AG09309 (cell line): ENCODE results near the gene CHD6.

Source experiments
- DNase-seq: peaks from one replicate; pipeline ENCODE4 v3.0.0-alpha.2; 2010; ENCODE audit warnings: low read depth
- H3K4me3 ChIP-seq: 2 replicates; pipeline ENCODE4 v1.5.1; 2011; ENCODE audit warnings: mild to moderate bottlenecking, low read depth, low read length, moderate library complexity; ENCODE audit not compliant: control insufficient read depth
- TF ChIP-seq, protein P1 (sequence below): IDR thresholded peaks from 2 replicates; pipeline ENCODE4 v1.5.1; 2011; ENCODE audit warnings: mild to moderate bottlenecking, low read depth, low read length, inconsistent platforms; ENCODE audit not compliant: insufficient read depth, control insufficient read depth; ENCODE audit errors: missing control alignments

CHD6 gene

GRCh38 chr20:41377275-41377674 is 240.9 kb downstream of the CHD6 start:
- DNase-seq, result no peak
- H3K4me3 ChIP-seq, result no peak overlapping the region
- TF ChIP-seq, protein P1, sequence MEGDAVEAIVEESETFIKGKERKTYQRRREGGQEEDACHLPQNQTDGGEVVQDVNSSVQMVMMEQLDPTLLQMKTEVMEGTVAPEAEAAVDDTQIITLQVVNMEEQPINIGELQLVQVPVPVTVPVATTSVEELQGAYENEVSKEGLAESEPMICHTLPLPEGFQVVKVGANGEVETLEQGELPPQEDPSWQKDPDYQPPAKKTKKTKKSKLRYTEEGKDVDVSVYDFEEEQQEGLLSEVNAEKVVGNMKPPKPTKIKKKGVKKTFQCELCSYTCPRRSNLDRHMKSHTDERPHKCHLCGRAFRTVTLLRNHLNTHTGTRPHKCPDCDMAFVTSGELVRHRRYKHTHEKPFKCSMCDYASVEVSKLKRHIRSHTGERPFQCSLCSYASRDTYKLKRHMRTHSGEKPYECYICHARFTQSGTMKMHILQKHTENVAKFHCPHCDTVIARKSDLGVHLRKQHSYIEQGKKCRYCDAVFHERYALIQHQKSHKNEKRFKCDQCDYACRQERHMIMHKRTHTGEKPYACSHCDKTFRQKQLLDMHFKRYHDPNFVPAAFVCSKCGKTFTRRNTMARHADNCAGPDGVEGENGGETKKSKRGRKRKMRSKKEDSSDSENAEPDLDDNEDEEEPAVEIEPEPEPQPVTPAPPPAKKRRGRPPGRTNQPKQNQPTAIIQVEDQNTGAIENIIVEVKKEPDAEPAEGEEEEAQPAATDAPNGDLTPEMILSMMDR, result no peak

GRCh38 chr20:41376349-41376748 is 241.8 kb downstream of the CHD6 start:
- TF ChIP-seq, protein P1, result no peak
- no peak overlapping the region for H3K4me3 ChIP-seq
- DNase-seq, result no peak

- no peak overlapping the region for H3K4me3 ChIP-seq
- DNase-seq, result no peak
- TF ChIP-seq, protein P1, result no peak
These were observed 242.3 kb downstream of the CHD6 start for GRCh38 chr20:41375846-41376245.

DNA sequence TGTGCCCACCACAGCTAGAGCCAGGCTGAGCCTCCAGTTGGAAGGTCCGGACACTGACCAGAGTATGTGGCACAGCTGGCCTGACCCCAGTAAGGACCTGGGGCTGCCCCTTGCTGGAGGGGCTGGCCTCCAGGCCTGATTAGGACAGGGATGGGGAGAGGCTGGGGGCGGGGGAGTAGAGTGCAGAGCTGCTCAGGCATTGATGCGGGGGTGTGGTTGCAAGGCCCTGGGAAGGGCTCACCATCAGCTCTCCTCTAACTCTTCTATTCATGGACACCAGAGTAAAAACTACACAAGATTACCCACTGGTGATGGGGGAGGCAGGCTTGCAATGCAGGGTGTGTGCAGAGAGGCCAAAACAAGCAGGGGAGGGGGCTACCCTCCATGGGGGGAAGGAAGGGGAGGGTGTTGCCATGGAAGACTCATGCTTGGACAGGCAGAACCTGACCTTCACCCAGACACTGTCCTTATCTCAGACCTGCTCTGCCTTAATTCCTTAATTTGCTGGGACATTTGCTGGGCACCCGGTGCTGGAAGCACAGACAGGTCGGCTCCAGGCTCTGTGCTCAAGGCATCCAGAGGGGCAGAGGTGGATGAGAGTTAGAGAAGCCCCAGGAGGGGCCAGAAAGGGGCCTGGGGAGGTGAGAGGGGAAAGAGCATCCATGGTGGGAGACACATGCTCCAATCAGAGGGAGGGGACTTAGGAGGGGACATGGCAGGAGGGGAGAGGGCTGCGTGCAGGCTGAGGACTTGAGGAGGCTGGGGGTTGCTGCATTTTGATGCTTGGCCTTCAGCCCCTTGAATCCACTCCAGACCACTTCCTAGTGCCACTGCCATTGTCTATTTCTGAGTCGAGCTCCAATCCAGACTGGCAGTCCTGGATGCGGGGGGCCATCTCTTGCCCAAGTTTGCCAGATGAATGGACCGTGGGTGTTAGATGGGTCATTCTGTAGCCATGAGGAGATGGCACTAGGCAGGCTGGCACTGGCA is 244.0 kb downstream of the CHD6 start:
- no peak overlapping the region for H3K4me3 ChIP-seq
- TF ChIP-seq, protein P1, result no peak
- no peak for DNase-seq

DNA sequence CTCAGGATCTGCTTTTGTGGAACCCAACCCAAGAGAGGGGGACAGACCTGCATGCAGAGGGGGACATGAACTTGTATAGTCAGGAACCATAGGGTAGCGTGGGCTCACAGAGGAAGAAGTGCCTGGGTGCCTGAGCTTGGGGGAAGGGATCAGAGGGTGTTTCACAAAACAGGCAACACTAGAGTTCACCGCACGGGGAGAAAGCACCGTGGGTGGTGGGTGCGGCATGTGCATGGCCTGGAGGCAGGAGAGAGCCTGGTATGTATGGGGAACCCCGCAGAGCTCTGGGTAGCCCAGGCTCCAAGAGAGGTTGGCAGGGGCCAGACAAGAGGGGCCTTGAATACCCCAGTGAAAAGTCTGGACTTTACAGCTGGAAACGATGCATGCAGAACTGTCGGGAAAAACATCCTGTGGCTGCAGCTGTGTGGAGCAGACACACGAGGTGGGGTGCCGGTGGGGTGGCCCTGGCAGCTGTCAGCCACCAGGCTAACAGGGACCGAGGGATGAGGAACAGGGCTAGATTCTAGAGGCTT is 244.9 kb downstream of the CHD6 start:
- H3K4me3 ChIP-seq, result no peak overlapping the region
- TF ChIP-seq, protein P1, result no peak
- no peak for DNase-seq

DNA sequence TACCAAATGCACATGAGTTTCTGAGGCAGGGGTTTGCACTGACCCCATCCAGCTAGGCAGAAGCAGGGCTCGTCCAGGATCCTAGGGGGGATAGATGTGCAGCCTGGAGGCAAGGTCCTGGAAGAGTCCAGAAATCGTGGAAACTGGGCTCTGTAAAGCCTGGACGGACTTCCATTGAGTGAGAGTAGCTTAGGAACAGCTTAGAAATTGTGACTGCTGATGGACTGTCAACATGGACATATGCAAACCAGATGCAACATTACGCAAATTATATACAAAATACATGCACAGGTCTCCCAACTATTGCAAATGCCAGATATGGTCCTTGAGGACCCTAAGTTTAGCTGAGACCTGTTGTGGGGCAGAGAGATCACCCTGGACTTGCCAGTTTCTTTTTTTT is 246.8 kb downstream of the CHD6 start:
- no peak overlapping the region for H3K4me3 ChIP-seq
- TF ChIP-seq, protein P1, result no peak
- DNase-seq, result no peak
